ENCODE measurements around the gene PPT1. TPM values are rescaled to one million over a fixed set of nuclear protein-coding genes. Genes with fewer than 3 reads are reported as not detected.
A peak's percentile ranks its signal among the peaks of the same experiment; 100 is the strongest.

PPT1 gene
- polyA plus RNA-seq, 4 donors: 90.4 to 136 (median 105) TPM

DNA sequence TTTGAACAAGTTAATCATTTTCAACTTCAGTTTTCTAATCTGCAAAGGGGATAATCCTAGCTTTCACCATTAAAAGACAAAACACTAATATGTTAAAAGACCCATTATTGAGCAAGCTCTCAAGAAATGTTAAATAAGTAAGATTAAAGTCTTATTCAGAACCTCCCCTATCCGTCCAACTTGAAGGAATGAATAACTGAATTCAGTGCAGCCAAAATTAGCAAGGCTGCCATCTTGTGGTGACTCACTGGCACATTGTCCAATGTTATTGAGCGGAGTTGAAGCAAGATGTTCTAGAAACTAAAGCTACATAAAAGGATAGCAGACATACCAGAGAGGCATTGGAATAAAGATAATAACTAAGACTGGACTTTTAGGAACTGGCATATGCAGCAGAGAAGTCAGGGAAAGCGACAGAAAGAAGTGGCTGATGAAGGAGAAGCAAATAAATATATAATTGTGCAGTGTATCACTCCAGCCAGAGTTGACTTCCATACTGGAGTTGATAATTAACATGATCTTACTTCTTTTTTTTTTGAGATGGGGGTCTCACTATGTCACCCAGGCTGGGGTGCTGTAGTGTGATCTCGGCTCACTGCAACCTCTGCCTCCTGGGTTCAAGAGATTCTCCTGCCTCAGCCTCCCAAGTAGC lies 64.7 kb downstream of the PPT1 start:
- peak in 1 of 4 donors; percentile 36 for DNase-seq (ENCODE audit: low read depth in 4 of 4, low spot score in 2 of 4)

DNA sequence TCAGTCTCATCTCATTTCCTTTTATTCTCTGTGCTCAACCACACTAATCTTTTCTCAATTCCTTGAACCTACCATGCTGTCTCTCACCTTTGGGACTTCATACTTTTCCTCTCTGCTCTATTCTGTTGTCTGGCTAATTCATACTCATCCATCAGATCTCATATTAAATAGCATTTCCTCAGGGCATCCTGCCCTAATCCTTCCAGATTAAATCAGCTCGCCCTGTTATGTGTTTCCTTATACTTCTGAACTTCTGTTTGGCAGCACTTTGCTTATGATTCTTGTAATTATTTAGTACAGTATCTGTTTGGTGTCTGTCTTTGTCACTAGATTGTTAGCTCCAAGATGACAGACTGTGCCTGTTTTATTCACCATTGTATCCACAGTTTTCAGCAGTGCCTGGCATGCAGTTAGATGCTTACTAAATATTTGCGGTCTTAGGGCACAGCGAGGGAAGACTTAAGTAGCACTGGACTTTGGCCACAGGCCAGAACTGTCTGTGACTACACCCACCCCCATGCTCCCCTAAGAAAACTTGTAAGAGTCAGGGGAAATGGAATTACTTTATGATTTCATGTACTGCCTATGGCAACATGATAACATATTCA lies 66.4 kb downstream of the PPT1 start:
- DNase-seq (ENCODE audit: low read depth in 4 of 4, low spot score in 2 of 4): no peak

DNA sequence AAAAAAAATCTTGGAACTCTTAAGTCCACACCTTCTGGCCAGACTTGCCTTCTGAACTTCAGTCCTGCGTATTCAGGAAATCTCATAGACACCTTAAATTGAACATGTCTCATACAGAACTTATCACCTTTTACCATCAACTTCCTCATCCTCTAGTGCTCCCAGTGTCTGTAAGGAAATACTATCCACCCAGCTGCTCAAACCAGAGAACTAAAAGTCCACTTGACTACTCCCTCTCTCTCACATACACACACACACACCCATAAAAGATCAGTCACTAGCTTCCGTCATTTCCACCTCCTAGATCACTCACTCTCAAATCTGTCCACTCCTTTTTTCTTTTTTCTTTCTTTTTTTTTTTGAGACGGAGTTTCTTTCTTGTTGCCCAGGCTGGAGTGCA lies 67.4 kb downstream of the PPT1 start:
- DNase-seq (ENCODE audit: low read depth in 4 of 4, low spot score in 2 of 4): no peak

DNA sequence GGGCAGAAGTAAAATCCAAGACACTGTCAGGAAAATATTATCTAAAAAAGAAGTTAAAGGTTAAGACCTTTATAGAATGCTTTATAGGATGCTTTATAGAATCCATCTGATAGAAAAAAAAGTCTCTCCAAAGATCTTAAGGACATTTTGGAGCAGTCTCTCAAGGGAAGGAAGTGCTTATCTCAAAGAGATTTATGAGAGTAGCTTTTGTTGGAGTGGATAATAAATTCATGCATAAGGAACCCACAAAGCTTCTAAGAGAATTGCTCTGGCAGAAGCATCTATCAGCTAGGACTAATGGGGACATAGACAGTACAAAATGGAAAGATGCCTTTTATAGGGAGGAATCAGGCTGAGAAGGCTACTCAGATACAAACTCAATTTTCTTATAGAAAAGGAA lies 69.4 kb downstream of the PPT1 start:
- DNase-seq (ENCODE audit: low read depth in 4 of 4, low spot score in 2 of 4): no peak

DNA sequence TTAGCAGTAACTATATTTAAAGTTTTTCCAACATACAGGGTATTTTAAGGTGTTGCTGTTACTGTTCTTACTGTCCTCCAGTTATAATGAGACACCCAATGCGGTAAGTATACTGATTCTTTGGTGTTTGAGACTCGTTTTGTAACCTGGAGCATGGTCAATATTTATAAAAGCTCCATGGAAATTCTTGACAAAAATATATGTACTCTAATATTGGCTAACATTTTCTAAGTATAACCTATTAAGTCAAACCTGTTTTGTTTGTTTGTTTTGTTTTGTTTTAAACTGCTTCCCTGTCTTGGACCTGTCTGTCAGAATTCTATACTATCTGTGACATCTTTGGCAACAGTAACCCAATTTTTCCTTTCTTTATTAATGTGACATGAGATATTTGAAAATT lies 72.4 kb downstream of the PPT1 start:
- DNase-seq (ENCODE audit: low read depth in 4 of 4, low spot score in 2 of 4): no peak

DNA sequence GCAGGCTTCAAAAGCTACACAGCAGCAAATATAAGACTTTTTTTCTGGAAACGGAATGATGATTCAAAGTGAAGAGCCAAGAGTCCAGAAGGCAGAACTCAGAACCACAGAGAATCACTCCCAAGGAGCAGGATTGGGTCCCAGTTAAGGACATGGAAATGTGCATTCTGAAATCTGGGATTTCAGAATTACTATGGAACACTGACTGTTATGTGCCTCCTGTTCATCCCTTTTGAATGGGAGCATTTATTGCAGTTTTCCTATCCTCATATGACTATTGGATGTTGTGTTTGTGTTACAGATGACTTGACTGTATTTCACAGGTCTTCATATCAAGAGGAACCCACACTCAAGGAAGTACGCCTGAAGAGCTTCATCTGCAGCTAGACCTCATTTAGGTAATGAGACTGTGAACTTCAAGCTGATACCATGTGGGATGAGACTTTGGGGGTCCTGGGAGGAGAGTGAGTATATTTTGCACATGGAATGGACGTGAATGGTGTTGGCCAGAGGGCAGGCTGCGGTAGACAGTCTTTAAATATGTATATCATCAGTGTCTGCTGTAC lies 73.6 kb downstream of the PPT1 start:
- no peak for DNase-seq (ENCODE audit: low read depth in 4 of 4, low spot score in 2 of 4)

Other genes starting within 250 kb of the PPT1 start
- gene TRIT1, start 213.7 kb downstream of the PPT1 start, polyA plus RNA-seq (ENCODE audit: insufficient read length in 4 of 4): 10 to 100 TPM; 26.9 to 52.1 (median 35.1) TPM
- gene MYCL, start 195.3 kb downstream of the PPT1 start, polyA plus RNA-seq (ENCODE audit: insufficient read length in 4 of 4): 1 to 10 TPM; 6.9 to 9.1 (median 8.2) TPM
- 1 to 10 TPM; 1.7 to 3.6 (median 2.6) TPM for gene MFSD2A, start 142.1 kb downstream of the PPT1 start, polyA plus RNA-seq (ENCODE audit: insufficient read length in 4 of 4)
- 100 to 1,000 TPM; 166 to 206 (median 182) TPM for gene CAP1, start 56.5 kb downstream of the PPT1 start, polyA plus RNA-seq (ENCODE audit: insufficient read length in 4 of 4)
- 10 to 100 TPM; 21.1 to 26.4 (median 21.9) TPM for gene RLF, start 64.1 kb upstream of the PPT1 start, polyA plus RNA-seq (ENCODE audit: insufficient read length in 4 of 4)
- not detected for gene TMCO2, start 150.7 kb upstream of the PPT1 start, polyA plus RNA-seq (ENCODE audit: insufficient read length in 4 of 4)
- gene ZMPSTE24, start 161.0 kb upstream of the PPT1 start, polyA plus RNA-seq (ENCODE audit: insufficient read length in 4 of 4): 10 to 100 TPM; 50.1 to 61.7 (median 55.9) TPM
- gene COL9A2, start 220.0 kb upstream of the PPT1 start, polyA plus RNA-seq (ENCODE audit: insufficient read length in 4 of 4): 10 to 100 TPM; 19.2 to 39.4 (median 30.2) TPM